ENCODE measurements around the gene FCER2. TPM values are rescaled to one million over a fixed set of nuclear protein-coding genes. Genes with fewer than 3 reads are reported as not detected.

Gene FCER2, protein sequence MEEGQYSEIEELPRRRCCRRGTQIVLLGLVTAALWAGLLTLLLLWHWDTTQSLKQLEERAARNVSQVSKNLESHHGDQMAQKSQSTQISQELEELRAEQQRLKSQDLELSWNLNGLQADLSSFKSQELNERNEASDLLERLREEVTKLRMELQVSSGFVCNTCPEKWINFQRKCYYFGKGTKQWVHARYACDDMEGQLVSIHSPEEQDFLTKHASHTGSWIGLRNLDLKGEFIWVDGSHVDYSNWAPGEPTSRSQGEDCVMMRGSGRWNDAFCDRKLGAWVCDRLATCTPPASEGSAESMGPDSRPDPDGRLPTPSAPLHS
- total RNA-seq: not detected in 2 replicates

DNA sequence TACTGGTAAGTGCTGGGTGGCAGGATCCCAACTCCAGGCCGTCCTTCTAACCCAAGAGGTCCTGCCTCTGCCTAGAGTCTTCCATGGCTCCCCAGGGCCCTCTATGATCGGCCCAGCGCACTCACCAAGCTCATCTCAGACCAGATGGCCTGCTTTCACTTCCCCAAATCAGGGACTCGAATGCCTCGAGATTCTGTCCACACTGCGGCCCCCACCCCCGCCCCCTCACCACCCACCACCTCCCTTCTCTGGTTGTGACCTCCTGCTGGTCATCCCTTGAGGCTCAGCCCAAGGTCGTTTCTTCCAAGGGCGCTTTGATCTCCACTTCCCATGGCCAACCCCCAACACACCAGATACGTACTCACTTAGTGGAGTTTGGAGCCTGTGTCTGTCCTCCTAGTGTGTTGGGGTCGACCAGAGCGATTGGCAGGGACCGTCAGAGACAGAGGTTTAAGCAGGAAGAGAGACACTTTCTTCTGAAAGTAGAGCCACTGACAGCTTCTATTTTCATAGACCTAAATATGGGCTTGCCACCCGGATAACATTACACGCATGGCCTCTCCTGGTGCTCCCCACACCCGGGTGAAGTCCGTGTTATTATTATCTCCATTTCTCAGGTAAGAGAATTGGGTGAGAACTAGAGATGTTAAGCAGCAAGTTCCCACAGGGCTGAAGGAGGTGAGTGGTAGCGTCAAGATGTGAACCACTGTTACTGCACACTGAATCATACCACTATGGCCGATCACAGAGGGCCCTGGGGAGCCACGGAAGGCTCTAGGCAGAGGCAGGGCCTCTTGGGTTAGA lies at the start of gene FCER2:
Gene FCER2, minus strand, starts transcription at position 478 of the 804 bp plus-strand sequence. CDS start 2,371 bp downstream, outside the sequence.

DNA sequence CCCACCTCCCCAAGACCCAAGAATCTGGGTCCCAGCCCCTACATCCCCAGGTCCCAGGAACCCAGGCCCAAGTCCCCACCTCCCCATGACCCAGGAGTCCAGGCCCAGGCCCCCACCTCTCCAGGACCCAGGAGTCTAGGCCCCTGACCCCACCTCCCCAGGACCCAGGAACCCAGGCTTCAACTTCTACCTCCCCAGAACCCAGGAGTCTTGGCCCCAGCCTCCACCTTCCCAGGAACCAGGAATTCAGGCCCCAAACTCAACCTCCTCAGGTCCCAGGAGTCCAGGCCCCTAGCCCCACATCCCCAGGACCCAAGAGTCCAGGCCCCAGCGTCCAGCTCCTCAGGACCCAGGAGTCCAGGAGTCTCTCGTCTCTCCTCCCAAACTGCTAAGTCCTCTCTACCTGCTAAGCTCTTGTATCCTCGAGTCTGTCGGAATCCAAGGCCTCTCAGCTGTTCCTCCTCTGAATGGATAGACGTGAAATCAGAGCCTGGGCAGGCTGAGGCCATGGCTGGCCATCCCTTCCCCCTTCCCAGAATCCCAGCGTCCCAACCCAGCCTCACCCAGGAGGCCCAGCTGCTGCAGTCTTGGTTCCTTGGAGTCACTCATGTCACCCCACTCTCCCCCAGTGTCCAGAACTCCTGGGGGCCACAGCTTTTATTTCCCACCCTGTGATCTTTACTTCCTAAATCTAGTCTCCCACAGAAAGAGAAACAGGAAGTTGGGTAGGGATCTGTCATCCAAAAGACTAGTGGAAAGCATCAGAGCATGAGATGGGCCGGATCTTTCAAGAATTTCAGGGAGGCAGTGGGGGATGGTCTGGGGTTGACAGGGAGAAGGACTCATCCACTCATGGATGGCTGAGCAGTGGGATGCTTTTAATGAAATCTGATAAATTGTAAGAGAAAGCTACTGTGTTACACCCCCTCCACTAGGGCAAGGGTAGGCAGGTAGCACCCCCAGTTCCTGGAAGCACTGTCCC lies 45.3 kb upstream of the FCER2 start, which contains the start of gene CD209:
Gene CD209, minus strand, starts transcription at position 632 of the 982 bp plus-strand sequence. Its CDS starts 23 bp downstream, at position 609.

DNA sequence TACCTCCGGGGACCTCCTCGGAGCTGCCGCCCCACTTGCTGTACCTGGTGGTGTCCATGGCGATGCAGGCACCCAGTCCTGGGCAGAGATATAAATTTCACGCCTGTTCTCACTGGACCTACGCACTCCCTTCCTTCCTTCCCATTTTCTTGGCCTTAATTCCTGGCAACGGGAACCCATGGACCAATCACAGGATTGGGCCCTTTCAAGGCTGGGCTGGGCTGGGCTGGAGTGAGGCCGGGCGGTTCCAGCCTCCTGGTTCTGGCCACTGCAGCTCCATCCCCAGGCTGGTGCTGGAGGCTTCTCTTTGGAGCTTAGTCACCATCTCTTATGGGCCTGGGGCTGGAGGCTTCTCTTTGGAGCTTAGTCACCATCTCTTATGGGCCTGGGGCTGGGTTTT lies 30.1 kb upstream of the FCER2 start, which contains the start of gene CLEC4G:
Gene CLEC4G, minus strand, starts transcription at position 66 of the 400 bp plus-strand sequence. Its CDS starts 8 bp downstream, at position 58.

DNA sequence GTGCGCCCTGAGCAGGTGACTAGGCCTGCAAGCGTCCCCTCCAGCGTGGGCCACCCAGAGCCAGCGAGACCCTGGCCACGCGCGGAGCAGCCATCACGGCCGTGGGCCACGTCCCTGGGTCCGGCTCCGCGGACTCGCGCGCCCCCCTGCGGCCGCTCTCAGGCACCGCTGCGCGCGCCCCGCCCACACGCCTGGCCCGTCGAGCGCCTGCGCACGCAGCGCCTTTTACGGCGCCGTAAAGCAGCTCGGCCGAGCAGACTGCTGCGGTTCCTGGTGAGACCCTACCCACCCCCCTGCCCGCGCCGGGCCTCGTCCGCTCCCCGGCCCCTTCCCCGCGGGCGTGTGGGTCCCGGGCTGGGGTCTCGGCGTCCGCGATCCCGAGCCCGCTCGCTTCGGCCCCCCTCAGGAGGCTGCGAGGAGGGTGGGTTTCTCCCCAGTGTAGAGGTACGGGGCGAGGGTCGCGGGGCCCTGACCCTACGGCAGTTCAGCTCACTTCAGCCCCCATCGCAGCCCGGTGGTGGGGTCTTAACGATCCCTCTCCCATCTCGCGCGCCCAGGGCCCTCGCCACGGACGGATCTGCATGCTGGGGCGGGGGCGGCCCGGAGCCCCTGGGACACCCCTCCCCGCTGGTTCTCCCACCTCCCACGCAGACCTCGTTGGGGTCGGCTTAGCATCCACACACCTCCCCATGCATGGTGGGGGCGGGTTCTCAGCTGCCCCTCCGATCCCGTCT lies 21.2 kb downstream of the FCER2 start, which contains the start of gene TRAPPC5:
Gene TRAPPC5, plus strand, starts transcription at position 228 of the 734 bp plus-strand sequence. CDS start 1,421 bp downstream, outside the sequence.

DNA sequence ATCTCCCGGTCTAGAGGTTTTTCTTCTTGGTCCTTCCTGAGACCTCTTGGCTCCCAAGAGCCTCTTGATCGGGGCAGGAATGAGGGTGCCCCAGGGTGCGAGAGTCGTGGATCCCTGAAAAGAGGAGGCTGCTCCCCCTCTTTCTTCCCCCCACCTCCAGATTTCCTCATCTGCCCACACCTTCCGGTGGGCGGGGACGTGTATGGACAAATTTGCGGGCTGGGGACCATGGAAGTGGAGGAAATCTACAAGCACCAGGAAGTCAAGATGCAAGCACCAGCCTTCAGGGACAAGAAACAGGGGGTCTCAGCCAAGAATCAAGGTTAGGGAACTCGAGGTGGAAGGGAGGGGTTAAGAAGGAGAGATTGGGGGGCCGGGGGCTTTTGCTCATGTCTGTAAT lies 25.1 kb downstream of the FCER2 start, which contains the start of gene MCEMP1:
Gene MCEMP1, plus strand, starts transcription at position 237 of the 400 bp plus-strand sequence. Its CDS starts 31 bp downstream, at position 268.

DNA sequence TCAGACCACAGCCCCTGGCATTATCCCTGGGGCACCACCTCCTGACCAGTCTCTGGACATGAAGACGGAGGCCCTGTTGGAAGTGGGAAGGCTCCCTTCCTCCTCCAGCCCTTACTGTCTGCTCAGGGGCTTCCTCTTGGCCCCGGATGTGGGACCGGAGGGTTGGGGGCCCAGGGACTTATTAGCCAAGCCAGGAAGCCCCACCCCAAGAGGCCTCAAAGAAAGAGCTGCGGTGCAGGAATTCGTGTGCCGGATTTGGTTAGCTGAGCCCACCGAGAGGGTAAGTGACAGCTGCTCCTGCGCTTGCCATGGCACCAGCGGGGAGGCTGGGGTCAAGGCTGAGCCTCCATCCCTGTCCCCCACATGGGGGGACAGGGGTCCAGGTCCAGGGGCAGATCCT lies 33.1 kb downstream of the FCER2 start, which contains the start of gene RETN:
Gene RETN, plus strand, starts transcription at position 208 of the 400 bp plus-strand sequence. CDS start 278 bp downstream, outside the sequence.

Other genes with a start within 250 kb of the FCER2 start
- gene PEX11G, start 213.1 kb downstream of the FCER2 start, total RNA-seq: 0.85 and 1.4 TPM in 2 replicates
- gene ZNF358, start 186.0 kb downstream of the FCER2 start, total RNA-seq: 10.2 and 14.2 TPM in 2 replicates
- gene MCOLN1, start 179.5 kb downstream of the FCER2 start, total RNA-seq: 4.5 and 5.2 TPM in 2 replicates
- 75.9 and 100 TPM in 2 replicates for gene PNPLA6, start 166.4 kb downstream of the FCER2 start, total RNA-seq
- under 0.01 and 0.09 TPM in 2 replicates for gene CAMSAP3, start 106.3 kb downstream of the FCER2 start, total RNA-seq
- gene XAB2, start 72.6 kb downstream of the FCER2 start, total RNA-seq: 22.9 and 31.9 TPM in 2 replicates
- gene PET100, start 72.3 kb downstream of the FCER2 start, total RNA-seq: 35.1 and 62.3 TPM in 2 replicates
- not detected in 2 replicates for gene PCP2, start 68.4 kb downstream of the FCER2 start, total RNA-seq
- 28.8 and 45.7 TPM in 2 replicates for gene STXBP2, start 65.0 kb downstream of the FCER2 start, total RNA-seq
- gene RETN, start 33.1 kb downstream of the FCER2 start, total RNA-seq: not detected in 2 replicates
- gene MCEMP1, start 25.0 kb downstream of the FCER2 start, total RNA-seq: not detected in 2 replicates
- gene TRAPPC5, start 21.3 kb downstream of the FCER2 start, total RNA-seq: 148 and 207 TPM in 2 replicates
- gene CLEC4G, start 30.0 kb upstream of the FCER2 start, total RNA-seq: not detected in 2 replicates
- gene CD209, start 45.4 kb upstream of the FCER2 start, total RNA-seq: not detected in 2 replicates
- 0.38 and 0.72 TPM in 2 replicates for gene CLEC4M, start 61.1 kb upstream of the FCER2 start, total RNA-seq
- gene EVI5L, start 128.1 kb upstream of the FCER2 start, total RNA-seq: 9.6 and 16.7 TPM in 2 replicates
- gene PRR36, start 172.3 kb upstream of the FCER2 start, total RNA-seq: not detected in 2 replicates
- 1.6 and 2.2 TPM in 2 replicates for gene LRRC8E, start 186.4 kb upstream of the FCER2 start, total RNA-seq
- gene MAP2K7, start 201.7 kb upstream of the FCER2 start, total RNA-seq: 9.4 and 11.1 TPM in 2 replicates
- gene TGFBR3L, start 212.7 kb upstream of the FCER2 start, total RNA-seq: 0.54 and 1.1 TPM in 2 replicates
- 12.4 and 13.9 TPM in 2 replicates for gene SNAPC2, start 218.2 kb upstream of the FCER2 start, total RNA-seq
- gene CTXN1, start 224.0 kb upstream of the FCER2 start, total RNA-seq: 3.3 and 5.0 TPM in 2 replicates
- 58.5 and 64.7 TPM in 2 replicates for gene TIMM44, start 241.5 kb upstream of the FCER2 start, total RNA-seq

Measured in endothelial cell of coronary artery (primary cell).